KMS-11 (cell line): ENCODE data around the gene ACOT13.
"Not testable (repeated sequence)": the region's sequence is repeated elsewhere in the genome, so short reads cannot be mapped to it uniquely, and the experiment has no call there.

Experiments
- H2AFZ ChIP-seq: fragments of 200-600 bp; sonication (generic); 2 replicates; pipeline ENCODE4 v1.6.1; 2016; ENCODE audit warnings: antibody characterized with exemption, mixed run types, low read depth
- H3K27ac ChIP-seq: fragments of 200-600 bp; sonication (generic); 2 replicates; pipeline ENCODE4 v1.6.1; 2016; ENCODE audit warnings: mild to moderate bottlenecking, mixed run types
- H3K27me3 ChIP-seq: fragments of 200-600 bp; sonication (generic); 2 replicates; pipeline ENCODE4 v1.6.1; 2017; ENCODE audit warnings: mild to moderate bottlenecking, low read depth, mixed run types, moderate library complexity; ENCODE audit not compliant: insufficient read depth
- H3K36me3 ChIP-seq: fragments of 200-600 bp; sonication (generic); 2 replicates; pipeline ENCODE4 v1.6.1; 2017; ENCODE audit warnings: mild to moderate bottlenecking, mixed run types; ENCODE audit not compliant: insufficient read depth
- H3K4me1 ChIP-seq: fragments of 200-600 bp; sonication (generic); 2 replicates; pipeline ENCODE4 v1.6.1; 2016; ENCODE audit warnings: mild to moderate bottlenecking, low read depth, mixed run types; ENCODE audit not compliant: poor library complexity, severe bottlenecking
- H3K4me2 ChIP-seq: fragments of 200-600 bp; sonication (generic); 2 replicates; pipeline ENCODE4 v1.7.0; 2016; ENCODE audit warnings: mild to moderate bottlenecking, mixed run types
- H3K4me3 ChIP-seq: fragments of 200-600 bp; sonication (generic); IDR thresholded peaks from 2 replicates; pipeline ENCODE4 v1.6.1; 2017; ENCODE audit warnings: low read depth, low read length, mixed read lengths; ENCODE audit not compliant: insufficient read depth
- H3K79me2 ChIP-seq: fragments of 200-600 bp; sonication (generic); 2 replicates; pipeline ENCODE4 v1.6.1; 2016; ENCODE audit warnings: low read depth, mixed run types; ENCODE audit not compliant: insufficient read depth
- H3K9ac ChIP-seq: fragments of 200-600 bp; sonication (generic); 2 replicates; pipeline ENCODE4 v1.6.1; 2016; ENCODE audit warnings: mild to moderate bottlenecking, mixed run types
- H4K20me1 ChIP-seq: fragments of 200-600 bp; sonication (generic); 2 replicates; pipeline ENCODE4 v1.6.1; 2016; ENCODE audit warnings: mild to moderate bottlenecking, mixed run types; ENCODE audit not compliant: insufficient read depth
- TF ChIP-seq, protein P1 (sequence below): fragments of 200-600 bp; sonication (generic); conservative IDR thresholded peaks from 2 replicates; pipeline ENCODE4 v1.6.1; 2017; ENCODE audit warnings: low read depth, mild to moderate bottlenecking, antibody characterized with exemption, low read length, moderate library complexity, mixed read lengths

ACOT13 gene

DNA sequence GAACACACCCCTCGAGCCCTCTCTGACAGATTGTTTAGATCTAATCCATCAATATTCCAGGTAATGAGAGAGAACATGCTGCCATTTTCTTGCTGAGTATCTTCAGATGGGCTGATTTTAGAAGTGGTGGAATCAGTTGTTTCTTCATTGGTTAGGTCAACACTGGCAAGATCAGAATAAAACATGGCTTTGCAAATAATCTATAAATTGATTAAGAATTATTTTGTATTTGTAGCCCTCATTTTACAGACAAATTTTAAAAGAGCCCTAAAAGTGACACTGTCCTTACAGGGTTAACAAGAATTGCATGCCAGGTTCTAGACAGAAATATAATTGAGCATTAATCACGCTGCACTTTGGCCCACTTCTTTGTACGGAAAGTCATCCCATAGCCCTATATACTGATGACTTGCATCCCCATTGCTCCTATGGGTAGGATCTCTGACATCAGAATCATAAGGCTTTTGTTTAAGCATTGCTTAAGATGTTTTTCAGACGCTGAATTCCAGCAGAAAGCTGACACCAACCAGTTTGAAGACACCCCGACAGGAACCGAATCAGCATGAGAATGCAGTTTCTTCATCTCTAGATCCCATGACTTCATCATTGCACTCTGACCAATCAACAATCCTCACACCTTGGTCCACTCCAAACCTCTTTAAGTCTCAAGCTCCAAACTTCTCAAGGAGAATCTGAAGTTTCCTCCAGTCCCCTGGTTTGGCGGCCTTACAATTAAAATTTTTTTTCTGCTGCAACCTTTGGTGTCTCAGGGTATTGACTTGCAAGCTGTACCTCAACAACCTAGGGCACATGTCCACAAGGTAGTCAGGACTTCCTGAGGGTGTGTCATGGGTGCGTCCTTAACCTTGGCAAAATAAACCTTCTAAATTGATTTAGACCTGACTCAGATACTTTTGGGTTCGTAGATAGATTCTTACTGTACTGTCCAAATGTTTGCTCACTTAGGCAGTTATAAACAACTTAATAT, 8.0 kb upstream of the ACOT13 start:
- H3K9ac ChIP-seq: no peak overlapping the region
- H4K20me1 ChIP-seq: no peaks in the 10 kb centered on the region
- no peaks in the 10 kb centered on the region for H3K79me2 ChIP-seq
- H3K36me3 ChIP-seq: no peaks in the 10 kb centered on the region
- H3K27me3 ChIP-seq: no peaks in the 10 kb centered on the region
- H3K4me3 ChIP-seq: no peak overlapping the region
- H3K27ac ChIP-seq: no peak overlapping the region
- H3K4me1 ChIP-seq: no peaks in the 10 kb centered on the region
- H3K4me2 ChIP-seq: no peak overlapping the region
- no peak overlapping the region for H2AFZ ChIP-seq
- TF ChIP-seq, protein P1, sequence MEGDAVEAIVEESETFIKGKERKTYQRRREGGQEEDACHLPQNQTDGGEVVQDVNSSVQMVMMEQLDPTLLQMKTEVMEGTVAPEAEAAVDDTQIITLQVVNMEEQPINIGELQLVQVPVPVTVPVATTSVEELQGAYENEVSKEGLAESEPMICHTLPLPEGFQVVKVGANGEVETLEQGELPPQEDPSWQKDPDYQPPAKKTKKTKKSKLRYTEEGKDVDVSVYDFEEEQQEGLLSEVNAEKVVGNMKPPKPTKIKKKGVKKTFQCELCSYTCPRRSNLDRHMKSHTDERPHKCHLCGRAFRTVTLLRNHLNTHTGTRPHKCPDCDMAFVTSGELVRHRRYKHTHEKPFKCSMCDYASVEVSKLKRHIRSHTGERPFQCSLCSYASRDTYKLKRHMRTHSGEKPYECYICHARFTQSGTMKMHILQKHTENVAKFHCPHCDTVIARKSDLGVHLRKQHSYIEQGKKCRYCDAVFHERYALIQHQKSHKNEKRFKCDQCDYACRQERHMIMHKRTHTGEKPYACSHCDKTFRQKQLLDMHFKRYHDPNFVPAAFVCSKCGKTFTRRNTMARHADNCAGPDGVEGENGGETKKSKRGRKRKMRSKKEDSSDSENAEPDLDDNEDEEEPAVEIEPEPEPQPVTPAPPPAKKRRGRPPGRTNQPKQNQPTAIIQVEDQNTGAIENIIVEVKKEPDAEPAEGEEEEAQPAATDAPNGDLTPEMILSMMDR: no peak

DNA sequence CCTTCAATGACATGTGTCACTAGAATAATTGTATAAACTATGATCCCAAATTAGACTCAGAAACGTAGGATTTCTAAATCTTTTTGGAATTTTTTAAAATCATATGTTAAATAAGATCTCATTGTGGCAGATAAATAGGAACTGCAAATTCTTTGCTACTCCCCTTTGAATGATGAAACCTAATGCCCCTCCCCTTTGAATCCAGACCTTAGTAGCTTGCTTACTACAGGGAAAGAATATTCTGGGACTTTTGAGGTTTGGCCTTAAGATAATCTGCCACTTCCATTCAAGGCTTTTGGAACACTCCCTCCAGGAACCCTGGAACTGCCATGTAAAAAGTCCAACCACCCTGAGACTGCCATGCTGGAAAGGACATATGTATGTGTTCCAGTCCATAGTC, 7.3 kb upstream of the ACOT13 start:
- Histone ChIP-seq H3K27me3 (no peaks in the 10 kb centered on the region), H3K27ac (no peak overlapping the region), H3K4me3 (no peak overlapping the region), H3K79me2 (no peaks in the 10 kb centered on the region), H3K4me2 (no peak overlapping the region), H4K20me1 (no peaks in the 10 kb centered on the region), H2AFZ (no peak overlapping the region), H3K9ac (no peak overlapping the region), H3K4me1 (peaks cover under 1% of the 10 kb centered on the region), H3K36me3 (no peaks in the 10 kb centered on the region)
- TF ChIP-seq, protein P1: no peak

DNA sequence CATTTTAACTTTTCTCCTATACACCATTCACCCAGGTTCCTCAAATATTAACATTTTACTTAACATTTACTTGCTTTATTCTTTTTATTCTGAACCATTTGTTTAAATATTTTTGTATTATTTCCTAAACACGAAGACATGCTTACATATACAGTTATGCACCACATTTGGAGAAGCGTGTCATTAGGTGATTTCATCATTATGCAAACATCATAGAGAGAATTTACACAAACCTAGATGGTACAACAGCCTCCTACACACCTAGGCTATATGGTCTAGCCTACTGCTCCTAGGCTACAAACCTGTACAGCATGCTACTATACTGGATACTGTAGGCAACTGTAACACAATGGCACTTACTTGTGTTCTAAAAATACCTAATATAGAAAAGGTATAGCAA, 6.8 kb upstream of the ACOT13 start:
- Histone ChIP-seq H3K27ac (no peak overlapping the region), H3K36me3 (no peaks in the 10 kb centered on the region), H3K4me1 (peaks cover 5% of the 10 kb centered on the region), H3K4me3 (no peak overlapping the region), H2AFZ (no peak overlapping the region), H3K4me2 (no peak overlapping the region), H3K9ac (no peak overlapping the region), H4K20me1 (no peaks in the 10 kb centered on the region), H3K79me2 (0 out of 2 replicates have a peak, but pooled peaks cover under 1% of the 10 kb centered on the region), H3K27me3 (no peaks in the 10 kb centered on the region)
- TF ChIP-seq, protein P1: no peak

DNA sequence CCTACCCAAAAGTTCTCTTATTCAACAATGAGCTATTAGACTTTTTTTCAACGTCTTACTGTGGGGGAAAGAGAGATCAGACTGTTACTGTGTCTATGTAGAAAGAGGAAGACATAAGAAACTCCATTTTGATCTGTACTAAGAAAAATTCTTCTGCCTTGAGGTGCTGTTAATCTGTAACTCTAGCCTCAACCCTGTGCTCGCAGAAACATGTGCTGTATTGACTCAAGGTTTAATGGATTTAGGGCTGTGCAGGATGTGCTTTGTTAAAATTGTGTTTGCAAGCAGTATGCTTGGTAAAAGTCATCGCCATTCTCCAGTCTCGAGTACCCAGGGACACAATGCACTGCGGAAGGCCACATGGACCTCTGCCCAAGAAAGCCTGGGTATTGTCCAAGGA, 5.1 kb upstream of the ACOT13 start:
- not testable (repeated sequence) for H3K4me2 ChIP-seq, H3K4me3 ChIP-seq, H3K27me3 ChIP-seq, H3K27ac ChIP-seq, H2AFZ ChIP-seq, H3K36me3 ChIP-seq, H4K20me1 ChIP-seq, H3K9ac ChIP-seq
- Histone ChIP-seq H3K4me1 (peaks cover 12% of the 10 kb centered on the region), H3K79me2 (peaks cover 12% of the 10 kb centered on the region)

DNA sequence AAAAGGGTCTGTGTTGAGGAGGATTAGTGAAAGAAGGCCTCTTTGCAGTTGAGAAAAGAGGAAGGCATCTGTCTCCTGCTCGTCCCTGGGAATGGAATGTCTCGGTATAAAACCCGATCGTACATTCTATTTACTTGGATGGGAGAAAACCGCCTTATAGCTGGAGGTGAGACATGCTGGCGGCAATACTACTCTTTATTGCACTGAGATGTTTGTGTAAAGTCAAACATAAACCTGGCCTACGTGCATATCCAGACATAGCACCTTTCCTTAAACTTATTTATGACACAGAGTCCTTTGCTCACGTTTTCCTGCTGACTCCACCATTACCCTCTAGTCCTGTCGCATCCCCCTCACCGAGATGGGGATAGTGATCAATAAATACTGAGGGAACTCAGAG, 4.6 kb upstream of the ACOT13 start:
- no peak overlapping the region for H3K4me3 ChIP-seq
- peaks cover 12% of the 10 kb centered on the region for H3K79me2 ChIP-seq
- H3K9ac ChIP-seq: no peak overlapping the region
- H3K4me2 ChIP-seq: no peak overlapping the region
- TF ChIP-seq, protein P1: no peak
- H3K4me1 ChIP-seq: peaks cover 12% of the 10 kb centered on the region
- no peak overlapping the region for H3K27ac ChIP-seq
- H3K36me3 ChIP-seq: no peaks in the 10 kb centered on the region
- no peak overlapping the region for H2AFZ ChIP-seq
- H4K20me1 ChIP-seq: no peaks in the 10 kb centered on the region
- no peaks in the 10 kb centered on the region for H3K27me3 ChIP-seq
